ENCODE data around the gene HOTAIR.

The HOTAIR gene

DNA sequence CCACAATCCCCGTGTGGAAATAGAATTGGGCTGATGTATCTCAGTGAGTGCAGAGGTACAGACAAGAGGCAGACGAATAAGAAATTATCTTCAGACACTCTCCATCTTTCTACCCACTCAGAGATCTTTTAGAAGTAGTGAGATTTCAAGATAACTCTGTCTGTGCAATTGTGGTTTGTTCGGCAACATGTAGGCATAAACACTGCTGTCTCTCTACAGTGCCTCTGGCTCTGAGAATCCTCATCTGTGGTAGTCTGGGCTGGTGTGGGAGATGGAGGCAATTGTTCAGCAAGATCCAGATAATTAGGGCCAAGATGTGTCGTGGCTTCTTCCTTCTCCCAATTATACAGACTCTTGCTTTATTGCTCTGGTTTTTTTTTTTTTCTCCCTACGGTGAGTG lies 33.0 kb downstream of the HOTAIR start:
- no peak overlapping the region for H3K27ac ChIP-seq

DNA sequence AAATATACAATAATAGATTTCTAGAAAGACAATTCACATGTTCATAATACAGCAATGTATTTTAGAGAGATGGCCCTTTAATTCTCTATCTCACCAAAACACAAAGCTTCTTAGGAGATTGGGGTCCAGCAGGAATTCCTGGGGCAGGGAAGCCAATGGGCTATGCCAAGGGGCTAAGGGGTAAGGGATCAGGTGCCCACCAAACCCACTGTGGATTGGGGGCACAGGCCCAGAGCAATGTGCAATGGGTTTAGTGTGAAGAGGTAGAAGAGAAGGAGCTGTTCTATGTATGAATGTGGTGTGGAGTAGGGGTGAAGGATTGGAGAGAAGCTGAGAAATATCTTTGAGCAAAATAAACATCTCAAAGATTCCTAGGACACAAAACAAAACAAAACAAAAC lies 33.6 kb downstream of the HOTAIR start:
- no peak overlapping the region for H3K27ac ChIP-seq
- TF ChIP-seq, protein P1, sequence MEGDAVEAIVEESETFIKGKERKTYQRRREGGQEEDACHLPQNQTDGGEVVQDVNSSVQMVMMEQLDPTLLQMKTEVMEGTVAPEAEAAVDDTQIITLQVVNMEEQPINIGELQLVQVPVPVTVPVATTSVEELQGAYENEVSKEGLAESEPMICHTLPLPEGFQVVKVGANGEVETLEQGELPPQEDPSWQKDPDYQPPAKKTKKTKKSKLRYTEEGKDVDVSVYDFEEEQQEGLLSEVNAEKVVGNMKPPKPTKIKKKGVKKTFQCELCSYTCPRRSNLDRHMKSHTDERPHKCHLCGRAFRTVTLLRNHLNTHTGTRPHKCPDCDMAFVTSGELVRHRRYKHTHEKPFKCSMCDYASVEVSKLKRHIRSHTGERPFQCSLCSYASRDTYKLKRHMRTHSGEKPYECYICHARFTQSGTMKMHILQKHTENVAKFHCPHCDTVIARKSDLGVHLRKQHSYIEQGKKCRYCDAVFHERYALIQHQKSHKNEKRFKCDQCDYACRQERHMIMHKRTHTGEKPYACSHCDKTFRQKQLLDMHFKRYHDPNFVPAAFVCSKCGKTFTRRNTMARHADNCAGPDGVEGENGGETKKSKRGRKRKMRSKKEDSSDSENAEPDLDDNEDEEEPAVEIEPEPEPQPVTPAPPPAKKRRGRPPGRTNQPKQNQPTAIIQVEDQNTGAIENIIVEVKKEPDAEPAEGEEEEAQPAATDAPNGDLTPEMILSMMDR (conservative IDR thresholded peaks at IDR 0.05) = no peak

More for the DNA sequence above, 33.0 kb downstream of the HOTAIR start:
- TF ChIP-seq, protein P1 (conservative IDR thresholded peaks at IDR 0.05) = no peak

DNA sequence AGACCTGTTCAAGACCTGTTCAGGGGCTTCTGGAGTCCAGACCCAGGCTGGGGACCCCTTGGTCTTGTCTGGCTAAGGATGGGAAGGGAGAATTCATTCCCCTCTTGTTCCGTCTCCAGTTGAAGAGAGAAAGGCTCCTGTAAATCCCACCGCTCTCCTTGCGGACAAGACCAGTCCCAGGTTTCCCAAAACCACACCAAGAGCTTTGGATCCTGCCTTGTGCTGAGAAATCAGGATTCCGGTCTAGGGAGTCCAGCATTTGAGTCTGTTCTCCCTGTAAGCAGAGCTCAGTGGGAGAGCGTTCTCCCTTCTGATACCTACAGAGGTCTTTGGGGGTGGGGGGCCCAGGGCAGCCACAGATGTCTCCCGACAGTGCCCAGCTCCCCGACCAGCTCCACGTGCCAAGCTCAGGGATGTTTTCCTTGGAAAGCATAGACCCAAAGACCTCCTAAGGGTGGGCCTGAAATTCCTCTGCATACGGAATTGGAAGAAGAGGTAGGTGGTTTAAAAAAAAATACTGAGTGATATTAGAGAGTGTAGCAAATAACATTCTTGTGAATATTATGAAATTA lies 34.2 kb downstream of the HOTAIR start:
- H3K27ac ChIP-seq = no peak overlapping the region
- TF ChIP-seq, protein P1 (conservative IDR thresholded peaks at IDR 0.05) = no peak

DNA sequence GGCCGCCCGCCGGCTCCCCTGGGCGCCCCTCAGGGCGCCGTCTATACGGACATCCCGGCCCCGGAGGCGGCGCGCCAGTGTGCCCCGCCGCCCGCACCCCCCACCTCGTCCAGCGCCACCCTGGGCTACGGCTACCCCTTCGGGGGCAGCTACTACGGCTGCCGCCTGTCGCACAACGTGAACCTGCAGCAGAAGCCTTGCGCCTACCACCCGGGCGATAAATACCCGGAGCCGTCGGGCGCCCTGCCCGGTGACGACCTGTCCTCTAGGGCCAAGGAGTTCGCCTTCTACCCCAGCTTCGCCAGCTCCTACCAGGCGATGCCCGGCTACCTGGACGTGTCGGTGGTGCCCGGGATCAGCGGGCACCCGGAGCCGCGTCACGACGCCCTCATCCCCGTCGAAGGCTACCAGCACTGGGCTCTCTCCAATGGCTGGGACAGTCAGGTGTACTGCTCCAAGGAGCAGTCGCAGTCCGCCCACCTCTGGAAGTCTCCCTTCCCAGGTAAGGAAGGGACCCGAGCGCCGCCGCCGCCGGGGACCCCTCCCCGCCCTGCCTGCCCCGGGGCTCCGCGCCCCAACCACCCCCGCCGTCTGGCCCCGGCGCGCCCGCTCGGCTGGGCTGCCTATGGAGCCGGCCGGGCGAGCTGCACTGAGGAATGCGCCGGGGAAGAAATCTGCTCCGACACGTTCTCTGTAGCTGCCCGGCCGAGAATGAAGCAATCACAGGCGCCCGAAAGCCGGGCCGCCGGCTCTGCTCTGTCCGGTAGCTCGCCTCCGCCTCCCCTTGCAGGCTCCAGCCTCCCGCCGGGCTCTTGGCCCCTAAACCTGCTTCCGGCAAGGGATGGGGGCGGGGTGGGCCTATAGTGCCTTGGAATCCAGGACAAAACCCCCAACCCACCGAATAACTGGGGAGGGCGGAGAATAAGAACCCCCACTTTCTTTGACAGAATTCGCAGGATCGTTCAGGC lies 35.3 kb downstream of the HOTAIR start:
- TF ChIP-seq, protein P1 (conservative IDR thresholded peaks at IDR 0.05) = no peak
- H3K27ac ChIP-seq = peak overlapping the region; percentile 33; the same call in 1 of the 2 replicates

DNA sequence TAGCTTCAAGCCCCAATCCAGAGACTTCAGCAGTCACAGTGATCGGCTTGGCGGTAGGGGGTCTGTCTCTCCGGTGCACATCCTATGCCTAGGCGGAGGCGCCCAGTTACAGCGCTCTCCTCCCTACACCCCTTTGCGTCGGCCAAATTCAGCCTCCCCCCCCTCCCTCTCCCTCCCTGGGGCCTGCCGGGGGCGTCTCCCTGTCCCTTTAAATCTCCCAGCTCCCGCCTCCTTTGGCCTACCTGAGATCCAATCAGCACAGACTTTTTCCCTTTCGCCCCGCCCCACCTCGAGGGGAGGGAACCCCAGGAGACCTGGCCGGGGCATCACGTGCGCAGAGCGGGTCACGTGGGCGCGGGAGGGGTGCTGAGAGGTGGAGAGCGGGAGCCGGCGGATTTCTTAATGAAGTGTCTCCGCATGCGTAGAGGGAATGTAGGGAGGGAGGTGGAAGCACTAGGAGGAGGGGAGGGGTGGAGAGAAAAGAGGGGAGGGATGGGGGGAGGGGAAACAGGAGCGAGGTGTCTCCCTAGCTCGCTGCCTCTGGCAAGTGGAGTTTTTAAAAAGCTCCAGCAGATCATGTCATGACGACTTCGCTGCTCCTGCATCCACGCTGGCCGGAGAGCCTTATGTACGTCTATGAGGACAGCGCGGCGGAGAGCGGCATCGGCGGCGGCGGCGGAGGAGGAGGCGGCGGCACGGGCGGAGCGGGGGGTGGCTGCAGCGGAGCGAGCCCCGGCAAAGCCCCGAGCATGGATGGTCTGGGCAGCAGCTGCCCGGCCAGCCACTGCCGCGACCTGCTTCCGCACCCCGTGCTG lies 36.2 kb downstream of the HOTAIR start, which contains the start of gene HOXC13:
Gene HOXC13 (plus strand): TSS at position 506 of the 815 bp plus-strand sequence. CDS start 76 bp downstream, at position 582.
- H3K27ac ChIP-seq = peak within 1 kb of the TSS; percentile 33; the same call in 1 of the 2 replicates
- TF ChIP-seq, protein P1 (conservative IDR thresholded peaks at IDR 0.05) = no peak

DNA sequence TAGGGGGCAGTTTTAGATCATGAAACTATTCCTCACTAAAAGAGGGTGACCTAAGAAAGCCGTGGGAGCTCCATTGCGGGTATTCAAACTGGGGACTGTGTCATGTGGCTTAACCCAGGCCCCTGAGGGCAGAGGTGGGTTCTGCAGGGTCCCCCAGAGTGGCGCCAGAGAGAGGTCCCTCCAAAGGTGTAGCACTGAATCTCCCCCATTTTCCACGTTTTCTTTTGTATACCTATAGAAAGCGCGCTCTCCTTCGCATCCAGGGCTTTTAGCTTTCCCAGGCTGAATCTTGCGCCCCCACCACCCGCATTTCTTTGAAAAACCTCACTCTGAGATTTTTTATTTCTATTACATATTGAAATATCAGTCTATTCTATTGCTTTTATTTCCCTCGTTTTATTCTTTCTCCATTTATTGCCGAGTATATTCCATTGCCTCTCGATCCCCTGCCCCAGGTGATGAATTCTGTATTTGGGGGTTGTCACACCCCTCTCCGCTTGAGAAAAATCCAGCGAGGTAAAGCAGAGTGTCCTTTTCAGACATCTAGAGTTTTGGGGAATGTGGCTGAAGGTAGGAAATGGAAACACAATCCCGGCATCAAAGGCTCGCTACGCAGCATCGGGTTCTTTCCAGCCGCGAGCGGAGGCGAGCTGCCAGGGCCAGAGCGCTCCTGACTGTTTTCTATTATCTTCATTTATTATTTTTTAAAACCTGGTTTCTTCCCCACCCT lies 37.0 kb downstream of the HOTAIR start:
- H3K27ac ChIP-seq = peak overlapping the region; percentile 17; the same call in 1 of the 2 replicates
- TF ChIP-seq, protein P1 (conservative IDR thresholded peaks at IDR 0.05) = no peak

Data from VCaP (cell line).